Ovary (tissue), 9 donors: Measurements from ENCODE around the gene BCL2L15. TPM values are rescaled to one million over a fixed set of nuclear protein-coding genes. Genes with fewer than 3 reads are reported as not detected.

Experiments
- DNase-seq, 5 donors: peaks; one replicate each; pipeline ENCODE4 v3.0.0-alpha.2; 2019 to 2020
- H3K27ac ChIP-seq, 2 donors: fragments of 200-600 bp; one replicate each; pipeline versions ENCODE4 v1.5.1 to v1.8.0; 2019 to 2022
- H3K27me3 ChIP-seq: fragments of 200-600 bp; one replicate; pipeline ENCODE4 v1.8.0; 2022
- H3K36me3 ChIP-seq: fragments of 200-600 bp; sonication (generic); one replicate; pipeline ENCODE4 v1.5.1; 2019
- H3K4me1 ChIP-seq: one replicate; pipeline ENCODE4 v1.8.1; 2013; ENCODE audit warnings: mild to moderate bottlenecking, moderate library complexity; ENCODE audit not compliant: insufficient read depth
- H3K4me3 ChIP-seq: fragments of 200-600 bp; sonication (generic); one replicate; pipeline ENCODE4 v1.5.1; 2017
- H3K9me3 ChIP-seq, 2 donors: fragments of 200-600 bp in 1 of 2; sonication (generic) in 1 of 2; one replicate each; pipeline versions ENCODE4 v1.5.1 to v1.8.1; 2013 to 2019; ENCODE audit warnings: mild to moderate bottlenecking in 1 of 2, moderate library complexity in 1 of 2
- CTCF ChIP-seq, 3 donors: fragments of 450-650 bp in 2 of 3; fragments of 200-600 bp in 1 of 3; IDR thresholded peaks; one replicate each; pipeline versions ENCODE4 v1.5.1 to v1.8.0; 2016 to 2022; ENCODE audit warnings: antibody characterized with exemption in 3 of 3, mild to moderate bottlenecking in 1 of 3
- EP300 ChIP-seq: sonication (generic); formaldehyde crosslinking; IDR thresholded peaks from one replicate; pipeline ENCODE4 v1.6.1; 2017; ENCODE audit warnings: antibody characterized with exemption
- POLR2A ChIP-seq: fragments of 450-650 bp; IDR thresholded peaks from one replicate; pipeline ENCODE4 v1.6.1; 2017; ENCODE audit warnings: antibody characterized with exemption, mild to moderate bottlenecking, moderate library complexity
- WGBS, 3 donors: extraction: QIAGEN DNeasy Blood & Tissue Kit in 1 of 3; methylation state at CpG; one replicate each; pipeline versions ENCODE4 v1.1.5 to v1.1.7; 2013 to 2017; 5-methylcytosine and 5-hydroxymethylcytosine counted together
- intact Hi-C, 4 donors: fragments of 100-400 bp; cut with DNase I; formaldehyde crosslinking; loops; one replicate each; pipeline versions ENCODE4 v1.11.0 to v1.15.1; 2022 to 2023
- polyA plus RNA-seq, 2 donors: library from polyadenylated mRNA; stranded (reverse); fragments of 200-250 nt in 1 of 2; fragments of 350-450 nt in 1 of 2; fragmentation: Illumina TruSeq in 1 of 2; extraction: RNeasy Lipid Tissue Mini Kit (QIAGEN cat#74804) in 1 of 2; gene quantifications; one replicate each; pipeline ENCODE4 v1.2.3, GENCODE V29; 2013 to 2014
- total RNA-seq, 7 donors: library from RNA; depleted of rRNA in 2 of 7; stranded (reverse); fragments of >200 nt in 2 of 7; fragmentation: NEBNext Ultra II Directional in 3 of 7; extraction: Animal tissue kit (Norgen Biotek cat#: 25700) in 3 of 7; gene quantifications; one replicate each; pipeline versions ENCODE4 v1.1.0 to v1.2.4, GENCODE V29; 2016 to 2023
- donor health status: DM: no; HTN: no; CAD: no; lungs with moderate emphysema.
- donor health status: DM: no; HTN: no; CAD: no.
- donor health status: Bipolar disorder and iron deficiency.
- donor health status: DM: yes; HTN: yes; CAD: no.
- donor health status: DM: no; HTN: no; CAD: no.
- donor health status: DM: yes; HTN: yes; CAD: no.

Gene BCL2L15
- total and polyA plus RNA-seq, 9 donors = 0.18 to 6.7 (median 0.68) TPM

- no peak for DNase-seq
- Histone ChIP-seq H3K27ac (no peak overlapping the region), H3K27me3 (no peaks in the 10 kb centered on the region), H3K4me1 (no peaks in the 10 kb centered on the region), H3K9me3 (no peaks in the 10 kb centered on the region), H3K4me3 (no peak overlapping the region), H3K36me3 (no peaks in the 10 kb centered on the region)
- intact Hi-C loops = loop anchor here in 1 of 4 donors (10.0 kb wide), 1 partner anchor 46 kb away; no protein-coding TSS in a partner anchor
- TF ChIP-seq EP300 (no peak), CTCF (IDR thresholded peaks at IDR 0.05) (no peak), POLR2A (no peak)
- WGBS, 3 donors = 50 to 75% (median 69%) methylated on average over 2 of the region's 2 CpGs
These were observed 3.4 kb upstream of the BCL2L15 start for GRCh38 chr1:113890816-113891215.

GRCh38 chr1:113886417-113887401 is 672 bp downstream of the BCL2L15 start:
- no peaks in the 10 kb centered on the region for H3K9me3 ChIP-seq
- no peaks in the 10 kb centered on the region for H3K36me3 ChIP-seq
- no peak overlapping the region for H3K4me3 ChIP-seq
- WGBS, 3 donors = 85 to 92% (median 89%) methylated on average over 17 of the region's 17 CpGs
- TF ChIP-seq CTCF (IDR thresholded peaks at IDR 0.05) (no peak), EP300 (no peak), POLR2A (no peak)
- intact Hi-C loops = no loop called here
- no peaks in the 10 kb centered on the region for H3K4me1 ChIP-seq
- no peaks in the 10 kb centered on the region for H3K27me3 ChIP-seq
- H3K27ac ChIP-seq = no peak overlapping the region
- no peak for DNase-seq

GRCh38 chr1:113881661-113882060 is 5.7 kb downstream of the BCL2L15 start:
- Histone ChIP-seq H3K36me3 (no peaks in the 10 kb centered on the region), H3K27ac (no peak overlapping the region), H3K4me3 (no peak overlapping the region), H3K27me3 (no peaks in the 10 kb centered on the region), H3K4me1 (peaks cover 2% of the 10 kb centered on the region), H3K9me3 (no peaks in the 10 kb centered on the region)
- intact Hi-C loops = no loop called here
- DNase-seq = no peak
- TF ChIP-seq POLR2A (no peak), EP300 (no peak), CTCF (IDR thresholded peaks at IDR 0.05) (no peak)
- WGBS, 3 donors = 79 to 89% (median 85%) methylated on average over 2 of the region's 2 CpGs

DNA sequence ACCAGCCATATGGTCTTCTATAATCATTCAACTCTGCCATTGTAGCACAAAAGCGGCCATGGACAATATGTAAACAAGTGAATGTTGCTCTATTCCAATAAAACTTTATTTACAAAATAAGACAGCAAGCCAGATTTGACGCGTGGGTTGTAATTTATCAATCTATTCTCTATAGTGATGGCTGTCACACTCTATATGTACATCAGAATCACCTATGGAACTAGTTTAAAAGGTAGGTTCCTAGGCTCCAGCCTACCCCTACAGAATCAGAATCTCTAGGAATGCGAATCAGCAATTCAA is 7.7 kb downstream of the BCL2L15 start:
- 65 to 79% (median 77%) methylated on average over 4 of the region's 4 CpGs for WGBS, 3 donors
- intact Hi-C loops = no loop called here

More for the DNA sequence above, 7.7 kb downstream of the BCL2L15 start:
- H3K4me3 ChIP-seq = no peak overlapping the region
- no peaks in the 10 kb centered on the region for H3K9me3 ChIP-seq
- no peaks in the 10 kb centered on the region for H3K27me3 ChIP-seq
- DNase-seq = no peak
- no peak for TF ChIP-seq EP300
- no peak for TF ChIP-seq CTCF (IDR thresholded peaks at IDR 0.05)
- TF ChIP-seq POLR2A = no peak
- H3K36me3 ChIP-seq = no peaks in the 10 kb centered on the region
- no peak overlapping the region for H3K27ac ChIP-seq
- peaks cover 2% of the 10 kb centered on the region for H3K4me1 ChIP-seq
